NK-92 treated with Interleukin-12 subunit alpha and Interleukin-12 subunit beta, amount 100 ng/mL, for 24 hours (cell line): ENCODE measurements around the gene PDE6A.
A peak's percentile ranks its signal among the peaks of the same experiment; 100 is the strongest.
"Not testable (repeated sequence)": the region's sequence is repeated elsewhere in the genome, so short reads cannot be mapped to it uniquely, and the experiment has no call there.

Source experiments
- DNase-seq: peaks from one replicate; lab custom pipeline; 2025; lab: John Stamatoyannopoulos, UW

Gene PDE6A

GRCh38 chr5:149895416-149896345 lies 48.9 kb downstream of the PDE6A start:
- DNase-seq = peak; percentile 20

GRCh38 chr5:149894237-149894636 lies 50.4 kb downstream of the PDE6A start:
- no peak for DNase-seq

- DNase-seq = no peak
Observed at GRCh38 chr5:149893403-149893931, 51.1 kb downstream of the PDE6A start.

- no peak for DNase-seq
Observed at GRCh38 chr5:149892594-149892993, 52.0 kb downstream of the PDE6A start.

GRCh38 chr5:149888280-149888679 lies 56.3 kb downstream of the PDE6A start:
- no peak for DNase-seq

- no peak for DNase-seq
Observed at GRCh38 chr5:149887622-149888183, 56.9 kb downstream of the PDE6A start.

GRCh38 chr5:149886692-149887470 lies 57.7 kb downstream of the PDE6A start:
- no peak for DNase-seq

GRCh38 chr5:149886060-149886459 lies 58.5 kb downstream of the PDE6A start:
- no peak for DNase-seq

- no peak for DNase-seq
Observed at GRCh38 chr5:149885513-149885912, 59.1 kb downstream of the PDE6A start.

- no peak for DNase-seq
Observed at GRCh38 chr5:149883550-149883949, 61.0 kb downstream of the PDE6A start.

- not testable (repeated sequence) for DNase-seq
Observed at GRCh38 chr5:149882633-149883032, 62.0 kb downstream of the PDE6A start.

GRCh38 chr5:149881874-149882273 lies 62.7 kb downstream of the PDE6A start:
- DNase-seq = no peak

- DNase-seq = no peak
Observed at GRCh38 chr5:149881069-149881622, 63.4 kb downstream of the PDE6A start.

GRCh38 chr5:149879593-149879992 lies 65.0 kb downstream of the PDE6A start:
- not testable (repeated sequence) for DNase-seq

- no peak for DNase-seq
Observed at GRCh38 chr5:149878371-149878770, 66.2 kb downstream of the PDE6A start.

- no peak for DNase-seq
Observed at GRCh38 chr5:149873896-149874295, 70.7 kb downstream of the PDE6A start.

GRCh38 chr5:149872351-149873040 lies 72.1 kb downstream of the PDE6A start:
- no peak for DNase-seq

GRCh38 chr5:149871471-149871870 lies 73.1 kb downstream of the PDE6A start:
- DNase-seq = no peak

- DNase-seq = no peak
Observed at GRCh38 chr5:149870697-149871096, 73.9 kb downstream of the PDE6A start.

GRCh38 chr5:149870232-149870631 lies 74.4 kb downstream of the PDE6A start:
- no peak for DNase-seq

- DNase-seq = no peak
Observed at GRCh38 chr5:149869411-149869821, 75.2 kb downstream of the PDE6A start.
